ENCODE measurements around the gene ZNF284. TPM values are rescaled to one million over a fixed set of nuclear protein-coding genes. Genes with fewer than 3 reads are reported as not detected.

Gene ZNF284
- total RNA-seq, 1 experiment from 2014 or later, result 1.7 TPM

DNA sequence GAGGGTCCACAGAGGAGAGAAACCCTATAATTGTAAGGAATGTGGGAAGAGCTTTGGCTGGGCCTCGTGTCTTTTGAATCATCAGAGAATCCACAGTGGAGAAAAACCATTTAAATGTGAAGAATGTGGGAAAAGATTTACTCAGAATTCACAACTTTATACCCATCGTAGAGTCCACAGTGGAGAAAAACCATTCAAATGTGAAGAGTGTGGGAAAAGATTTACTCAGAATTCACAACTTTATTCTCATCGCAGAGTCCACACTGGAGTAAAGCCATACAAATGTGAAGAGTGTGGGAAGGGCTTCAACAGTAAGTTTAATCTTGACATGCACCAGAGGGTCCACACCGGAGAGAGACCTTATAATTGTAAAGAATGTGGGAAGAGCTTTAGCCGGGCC lies 60.0 kb downstream of the ZNF284 start:
- no peak overlapping the region for H3K4me3 Mint-ChIP-seq
- no peak for ATAC-seq
- no peak for DNase-seq (ENCODE audit: low spot score)
- H3K27ac Mint-ChIP-seq, result no peak overlapping the region
- ChIA-PET CTCF (no interaction called here), POLR2A (no interaction called here)
- no peaks in the 10 kb centered on the region; the same call in 1 of the 2 replicates for H3K27me3 Mint-ChIP-seq (ENCODE audit: low read depth)
- H3K9me3 Mint-ChIP-seq, result peaks cover 37% of the 10 kb centered on the region
- peaks cover 39% of the 10 kb centered on the region for H3K36me3 Mint-ChIP-seq
- no peaks in the 10 kb centered on the region for H3K4me1 Mint-ChIP-seq
- TF ChIP-seq KAT7 (CRISPR knock-in tag; IDR thresholded peaks at IDR 0.05; ENCODE audit: borderline replicate concordance) (no peak), ZNF121 (CRISPR knock-in tag; IDR thresholded peaks at IDR 0.05) (no peak), ELF4 (CRISPR knock-in tag; IDR thresholded peaks at IDR 0.05; ENCODE audit: low read depth) (no peak), FOXK1 (CRISPR knock-in tag; IDR thresholded peaks at IDR 0.05) (no peak), NR3C1 (CRISPR knock-in tag; conservative IDR thresholded peaks at IDR 0.05; ENCODE audit: low read depth) (no peak), ATF1 (CRISPR knock-in tag; IDR thresholded peaks at IDR 0.05) (no peak), ZNF232 (CRISPR knock-in tag; IDR thresholded peaks at IDR 0.05) (no peak), JUN (CRISPR knock-in tag; IDR thresholded peaks at IDR 0.05) (no peak), CREM (CRISPR knock-in tag; IDR thresholded peaks at IDR 0.05) (no peak), ZNF671 (CRISPR knock-in tag; IDR thresholded peaks at IDR 0.05) (no peak), SP1 (CRISPR knock-in tag; conservative IDR thresholded peaks at IDR 0.05) (no peak), TP53 (CRISPR knock-in tag; IDR thresholded peaks at IDR 0.05) (no peak), ESRRA (CRISPR knock-in tag; IDR thresholded peaks at IDR 0.05; ENCODE audit: borderline replicate concordance) (no peak)
- TF ChIP-seq, protein P1, sequence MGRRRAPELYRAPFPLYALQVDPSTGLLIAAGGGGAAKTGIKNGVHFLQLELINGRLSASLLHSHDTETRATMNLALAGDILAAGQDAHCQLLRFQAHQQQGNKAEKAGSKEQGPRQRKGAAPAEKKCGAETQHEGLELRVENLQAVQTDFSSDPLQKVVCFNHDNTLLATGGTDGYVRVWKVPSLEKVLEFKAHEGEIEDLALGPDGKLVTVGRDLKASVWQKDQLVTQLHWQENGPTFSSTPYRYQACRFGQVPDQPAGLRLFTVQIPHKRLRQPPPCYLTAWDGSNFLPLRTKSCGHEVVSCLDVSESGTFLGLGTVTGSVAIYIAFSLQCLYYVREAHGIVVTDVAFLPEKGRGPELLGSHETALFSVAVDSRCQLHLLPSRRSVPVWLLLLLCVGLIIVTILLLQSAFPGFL (CRISPR knock-in tag; IDR thresholded peaks at IDR 0.05; ENCODE audit: borderline replicate concordance), result no peak
- TF ChIP-seq, protein P2, sequence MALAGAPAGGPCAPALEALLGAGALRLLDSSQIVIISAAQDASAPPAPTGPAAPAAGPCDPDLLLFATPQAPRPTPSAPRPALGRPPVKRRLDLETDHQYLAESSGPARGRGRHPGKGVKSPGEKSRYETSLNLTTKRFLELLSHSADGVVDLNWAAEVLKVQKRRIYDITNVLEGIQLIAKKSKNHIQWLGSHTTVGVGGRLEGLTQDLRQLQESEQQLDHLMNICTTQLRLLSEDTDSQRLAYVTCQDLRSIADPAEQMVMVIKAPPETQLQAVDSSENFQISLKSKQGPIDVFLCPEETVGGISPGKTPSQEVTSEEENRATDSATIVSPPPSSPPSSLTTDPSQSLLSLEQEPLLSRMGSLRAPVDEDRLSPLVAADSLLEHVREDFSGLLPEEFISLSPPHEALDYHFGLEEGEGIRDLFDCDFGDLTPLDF (CRISPR knock-in tag; IDR thresholded peaks at IDR 0.05), result no peak
- TF ChIP-seq, protein P3, sequence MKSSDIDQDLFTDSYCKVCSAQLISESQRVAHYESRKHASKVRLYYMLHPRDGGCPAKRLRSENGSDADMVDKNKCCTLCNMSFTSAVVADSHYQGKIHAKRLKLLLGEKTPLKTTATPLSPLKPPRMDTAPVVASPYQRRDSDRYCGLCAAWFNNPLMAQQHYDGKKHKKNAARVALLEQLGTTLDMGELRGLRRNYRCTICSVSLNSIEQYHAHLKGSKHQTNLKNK (CRISPR knock-in tag; IDR thresholded peaks at IDR 0.05), result no peak
- TF ChIP-seq, protein P4, sequence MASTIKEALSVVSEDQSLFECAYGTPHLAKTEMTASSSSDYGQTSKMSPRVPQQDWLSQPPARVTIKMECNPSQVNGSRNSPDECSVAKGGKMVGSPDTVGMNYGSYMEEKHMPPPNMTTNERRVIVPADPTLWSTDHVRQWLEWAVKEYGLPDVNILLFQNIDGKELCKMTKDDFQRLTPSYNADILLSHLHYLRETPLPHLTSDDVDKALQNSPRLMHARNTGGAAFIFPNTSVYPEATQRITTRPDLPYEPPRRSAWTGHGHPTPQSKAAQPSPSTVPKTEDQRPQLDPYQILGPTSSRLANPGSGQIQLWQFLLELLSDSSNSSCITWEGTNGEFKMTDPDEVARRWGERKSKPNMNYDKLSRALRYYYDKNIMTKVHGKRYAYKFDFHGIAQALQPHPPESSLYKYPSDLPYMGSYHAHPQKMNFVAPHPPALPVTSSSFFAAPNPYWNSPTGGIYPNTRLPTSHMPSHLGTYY (CRISPR knock-in tag; IDR thresholded peaks at IDR 0.05), result no peak
- TF ChIP-seq, protein P5, sequence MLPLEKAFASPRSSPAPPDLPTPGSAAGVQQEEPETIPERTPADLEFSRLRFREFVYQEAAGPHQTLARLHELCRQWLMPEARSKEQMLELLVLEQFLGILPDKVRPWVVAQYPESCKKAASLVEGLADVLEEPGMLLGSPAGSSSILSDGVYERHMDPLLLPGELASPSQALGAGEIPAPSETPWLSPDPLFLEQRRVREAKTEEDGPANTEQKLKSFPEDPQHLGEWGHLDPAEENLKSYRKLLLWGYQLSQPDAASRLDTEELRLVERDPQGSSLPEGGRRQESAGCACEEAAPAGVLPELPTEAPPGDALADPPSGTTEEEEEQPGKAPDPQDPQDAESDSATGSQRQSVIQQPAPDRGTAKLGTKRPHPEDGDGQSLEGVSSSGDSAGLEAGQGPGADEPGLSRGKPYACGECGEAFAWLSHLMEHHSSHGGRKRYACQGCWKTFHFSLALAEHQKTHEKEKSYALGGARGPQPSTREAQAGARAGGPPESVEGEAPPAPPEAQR (CRISPR knock-in tag; IDR thresholded peaks at IDR 0.05), result no peak
- TF ChIP-seq, protein P6, sequence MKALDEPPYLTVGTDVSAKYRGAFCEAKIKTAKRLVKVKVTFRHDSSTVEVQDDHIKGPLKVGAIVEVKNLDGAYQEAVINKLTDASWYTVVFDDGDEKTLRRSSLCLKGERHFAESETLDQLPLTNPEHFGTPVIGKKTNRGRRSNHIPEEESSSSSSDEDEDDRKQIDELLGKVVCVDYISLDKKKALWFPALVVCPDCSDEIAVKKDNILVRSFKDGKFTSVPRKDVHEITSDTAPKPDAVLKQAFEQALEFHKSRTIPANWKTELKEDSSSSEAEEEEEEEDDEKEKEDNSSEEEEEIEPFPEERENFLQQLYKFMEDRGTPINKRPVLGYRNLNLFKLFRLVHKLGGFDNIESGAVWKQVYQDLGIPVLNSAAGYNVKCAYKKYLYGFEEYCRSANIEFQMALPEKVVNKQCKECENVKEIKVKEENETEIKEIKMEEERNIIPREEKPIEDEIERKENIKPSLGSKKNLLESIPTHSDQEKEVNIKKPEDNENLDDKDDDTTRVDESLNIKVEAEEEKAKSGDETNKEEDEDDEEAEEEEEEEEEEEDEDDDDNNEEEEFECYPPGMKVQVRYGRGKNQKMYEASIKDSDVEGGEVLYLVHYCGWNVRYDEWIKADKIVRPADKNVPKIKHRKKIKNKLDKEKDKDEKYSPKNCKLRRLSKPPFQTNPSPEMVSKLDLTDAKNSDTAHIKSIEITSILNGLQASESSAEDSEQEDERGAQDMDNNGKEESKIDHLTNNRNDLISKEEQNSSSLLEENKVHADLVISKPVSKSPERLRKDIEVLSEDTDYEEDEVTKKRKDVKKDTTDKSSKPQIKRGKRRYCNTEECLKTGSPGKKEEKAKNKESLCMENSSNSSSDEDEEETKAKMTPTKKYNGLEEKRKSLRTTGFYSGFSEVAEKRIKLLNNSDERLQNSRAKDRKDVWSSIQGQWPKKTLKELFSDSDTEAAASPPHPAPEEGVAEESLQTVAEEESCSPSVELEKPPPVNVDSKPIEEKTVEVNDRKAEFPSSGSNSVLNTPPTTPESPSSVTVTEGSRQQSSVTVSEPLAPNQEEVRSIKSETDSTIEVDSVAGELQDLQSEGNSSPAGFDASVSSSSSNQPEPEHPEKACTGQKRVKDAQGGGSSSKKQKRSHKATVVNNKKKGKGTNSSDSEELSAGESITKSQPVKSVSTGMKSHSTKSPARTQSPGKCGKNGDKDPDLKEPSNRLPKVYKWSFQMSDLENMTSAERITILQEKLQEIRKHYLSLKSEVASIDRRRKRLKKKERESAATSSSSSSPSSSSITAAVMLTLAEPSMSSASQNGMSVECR (CRISPR knock-in tag; IDR thresholded peaks at IDR 0.05; ENCODE audit: borderline replicate concordance), result no peak
- TF ChIP-seq, protein P7, sequence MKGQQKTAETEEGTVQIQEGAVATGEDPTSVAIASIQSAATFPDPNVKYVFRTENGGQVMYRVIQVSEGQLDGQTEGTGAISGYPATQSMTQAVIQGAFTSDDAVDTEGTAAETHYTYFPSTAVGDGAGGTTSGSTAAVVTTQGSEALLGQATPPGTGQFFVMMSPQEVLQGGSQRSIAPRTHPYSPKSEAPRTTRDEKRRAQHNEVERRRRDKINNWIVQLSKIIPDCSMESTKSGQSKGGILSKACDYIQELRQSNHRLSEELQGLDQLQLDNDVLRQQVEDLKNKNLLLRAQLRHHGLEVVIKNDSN (CRISPR knock-in tag; IDR thresholded peaks at IDR 0.05), result no peak

Other genes starting within 250 kb of the ZNF284 start
- 6.2 to 7.1 TPM (median 6.7 TPM) in 3 replicates for gene ZNF283, start 244.8 kb upstream of the ZNF284 start, total RNA-seq (2021)
- gene ZNF404, start 188.2 kb upstream of the ZNF284 start, total RNA-seq (2021), result 3.0 to 5.1 TPM (median 3.2 TPM) in 3 replicates
- gene ZNF45, start 136.9 kb upstream of the ZNF284 start, total RNA-seq (2021), result 10.1 to 12.2 TPM (median 11.0 TPM) in 3 replicates
- 7.0 to 7.6 TPM (median 7.2 TPM) in 3 replicates for gene ZNF221, start 120.9 kb upstream of the ZNF284 start, total RNA-seq (2021)
- gene ZNF155, start 88.0 kb upstream of the ZNF284 start, total RNA-seq (2021), result 6.2 to 10.2 TPM (median 7.1 TPM) in 3 replicates
- 2.2 to 4.0 TPM (median 3.5 TPM) in 3 replicates for gene ZNF230, start 69.2 kb upstream of the ZNF284 start, total RNA-seq (2021)
- 3.4 to 4.6 TPM (median 3.5 TPM) in 3 replicates for gene ZNF222, start 46.8 kb upstream of the ZNF284 start, total RNA-seq (2021)
- 5.0 to 7.2 TPM (median 5.7 TPM) in 3 replicates for gene ZNF223, start 20.1 kb upstream of the ZNF284 start, total RNA-seq (2021)
- gene ZNF224, start 22.2 kb downstream of the ZNF284 start, total RNA-seq (2021), result 12.4 to 14.8 TPM (median 13.7 TPM) in 3 replicates
- gene ZNF225, start 41.2 kb downstream of the ZNF284 start, total RNA-seq (2021), result 3.9 to 5.1 TPM (median 4.4 TPM) in 3 replicates
- 7.0 to 7.5 TPM (median 7.5 TPM) in 3 replicates for gene ZNF234, start 69.4 kb downstream of the ZNF284 start, total RNA-seq (2021)
- gene ZNF226, start 92.9 kb downstream of the ZNF284 start, total RNA-seq (2021), result 14.5 to 18.5 TPM (median 18.0 TPM) in 3 replicates
- 17.8 to 18.7 TPM (median 18.5 TPM) in 3 replicates for gene ZNF227, start 140.4 kb downstream of the ZNF284 start, total RNA-seq (2021)
- 1.3 to 2.4 TPM (median 1.9 TPM) in 3 replicates for gene ZNF233, start 187.7 kb downstream of the ZNF284 start, total RNA-seq (2021)
- gene ZNF235, start 232.9 kb downstream of the ZNF284 start, total RNA-seq (2021), result 3.9 to 5.2 TPM (median 4.5 TPM) in 3 replicates